ENCODE results near the gene PDE4C. TPM values are rescaled to one million over a fixed set of nuclear protein-coding genes. Genes with fewer than 3 reads are reported as not detected.
A peak's percentile ranks its signal among the peaks of the same experiment; 100 is the strongest.
"Not testable (repeated sequence)": the region's sequence is repeated elsewhere in the genome, so short reads cannot be mapped to it uniquely, and the experiment has no call there.

Gene PDE4C
- polyA plus RNA-seq, 3 donors, result 0.77 to 0.82 (median 0.78) TPM

DNA sequence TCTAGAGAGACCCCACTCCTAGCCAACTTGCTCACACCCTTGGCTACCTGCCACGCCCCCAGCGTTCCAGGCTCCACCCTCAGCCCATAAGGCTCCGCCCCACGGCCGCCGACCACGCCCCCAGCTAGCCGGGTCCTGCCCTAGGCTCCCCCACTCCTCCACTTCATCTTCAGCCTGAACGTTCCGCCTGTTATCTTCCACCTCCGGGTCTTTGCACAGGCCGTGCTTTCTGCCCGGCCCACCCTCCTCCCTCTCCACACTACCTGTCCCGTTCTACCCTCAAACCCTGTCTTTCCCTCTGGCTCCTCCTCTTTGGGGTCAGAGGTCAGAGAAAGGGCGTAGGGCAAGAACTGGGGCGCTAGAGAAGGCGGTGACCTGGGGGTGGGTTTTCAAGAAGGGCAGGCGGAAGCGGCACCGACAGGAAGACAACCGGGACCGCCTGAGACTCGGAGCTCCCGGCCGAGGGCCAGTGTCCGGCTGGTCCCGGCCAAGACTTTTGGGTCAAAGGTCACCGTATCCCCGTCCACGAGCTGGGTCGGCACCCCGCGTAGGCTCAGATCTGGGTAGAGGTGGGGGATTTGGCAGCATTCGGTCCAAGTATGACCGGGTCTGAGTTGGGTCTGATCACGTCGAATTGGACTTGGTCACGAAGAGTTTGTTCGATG lies 2.2 kb downstream of the PDE4C start:
- DNase-seq, result no peak

DNA sequence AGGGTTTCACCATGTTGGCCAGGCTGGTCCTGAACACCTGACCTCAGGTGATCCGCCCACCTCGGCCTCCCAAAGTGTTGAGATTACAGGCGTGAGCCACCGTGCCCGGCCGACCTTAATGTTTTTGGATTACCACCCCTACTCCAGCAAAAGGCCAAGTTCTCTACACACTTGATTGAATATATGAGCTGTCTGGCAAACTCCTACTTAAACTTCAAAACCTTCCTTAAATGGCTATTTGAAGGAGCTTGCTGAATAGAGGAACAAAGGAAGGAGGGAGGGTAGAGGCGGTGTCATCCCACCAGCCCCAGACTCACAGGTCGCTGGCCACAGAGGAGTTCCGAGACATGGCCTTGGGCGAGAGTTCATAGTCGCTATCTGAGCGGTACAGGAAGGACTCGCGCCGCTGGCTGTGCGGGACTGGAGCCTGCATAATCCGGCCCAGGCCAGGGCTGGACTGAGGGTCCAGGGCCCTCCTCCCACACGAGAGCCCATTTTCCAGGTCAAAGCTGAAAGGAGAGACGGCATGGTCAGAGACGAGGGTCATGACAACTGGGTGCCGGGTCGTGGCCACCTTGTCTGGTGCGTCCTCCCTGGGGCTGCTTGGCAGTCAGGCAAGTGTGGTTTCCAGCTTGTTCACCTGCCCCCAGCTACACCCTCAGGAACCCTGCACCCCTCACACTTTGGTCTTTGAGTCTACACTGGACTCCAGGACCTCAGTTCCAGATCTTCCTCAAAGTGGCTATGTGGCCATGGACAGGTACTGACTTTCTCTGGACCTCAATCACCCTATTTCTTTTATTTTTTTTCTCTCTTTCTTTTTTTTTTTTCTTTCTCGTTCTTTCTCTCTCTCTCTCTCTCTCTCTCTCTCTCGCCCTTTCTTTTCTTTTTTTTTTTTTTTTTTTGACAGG lies 4.2 kb downstream of the PDE4C start:
- no peak for DNase-seq

DNA sequence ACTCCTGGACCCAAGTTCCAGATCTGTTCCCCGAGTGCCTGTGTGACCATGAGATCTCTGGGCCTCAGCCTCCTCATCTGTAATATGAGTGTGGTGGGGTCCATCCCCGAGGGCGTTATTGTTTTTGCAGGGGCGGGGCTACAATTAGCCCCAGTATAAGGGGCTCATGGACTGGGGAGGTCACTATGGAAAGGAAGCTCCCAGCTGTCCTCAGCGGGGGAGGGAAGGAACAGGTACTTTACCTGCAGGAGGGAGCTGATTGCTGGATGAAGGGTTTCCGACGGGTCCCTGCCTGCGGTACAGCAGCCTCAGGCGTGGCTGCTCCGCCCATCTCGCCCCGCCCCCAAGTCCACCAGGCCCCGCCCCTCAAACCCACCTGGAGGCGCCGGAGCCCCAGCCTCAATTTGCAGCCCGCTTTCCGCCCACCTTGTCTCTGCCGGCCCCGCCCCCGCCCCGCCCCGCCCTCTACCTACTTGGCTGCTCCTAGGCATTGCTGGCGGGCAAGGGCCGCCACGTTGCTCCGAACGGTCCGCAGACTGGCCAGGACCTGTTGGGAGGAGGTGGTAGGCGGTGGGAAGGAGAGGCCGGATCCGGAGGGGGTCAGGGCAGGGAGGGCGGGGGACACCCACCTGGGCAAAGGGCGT lies 5.5 kb downstream of the PDE4C start:
- DNase-seq, result no peak

DNA sequence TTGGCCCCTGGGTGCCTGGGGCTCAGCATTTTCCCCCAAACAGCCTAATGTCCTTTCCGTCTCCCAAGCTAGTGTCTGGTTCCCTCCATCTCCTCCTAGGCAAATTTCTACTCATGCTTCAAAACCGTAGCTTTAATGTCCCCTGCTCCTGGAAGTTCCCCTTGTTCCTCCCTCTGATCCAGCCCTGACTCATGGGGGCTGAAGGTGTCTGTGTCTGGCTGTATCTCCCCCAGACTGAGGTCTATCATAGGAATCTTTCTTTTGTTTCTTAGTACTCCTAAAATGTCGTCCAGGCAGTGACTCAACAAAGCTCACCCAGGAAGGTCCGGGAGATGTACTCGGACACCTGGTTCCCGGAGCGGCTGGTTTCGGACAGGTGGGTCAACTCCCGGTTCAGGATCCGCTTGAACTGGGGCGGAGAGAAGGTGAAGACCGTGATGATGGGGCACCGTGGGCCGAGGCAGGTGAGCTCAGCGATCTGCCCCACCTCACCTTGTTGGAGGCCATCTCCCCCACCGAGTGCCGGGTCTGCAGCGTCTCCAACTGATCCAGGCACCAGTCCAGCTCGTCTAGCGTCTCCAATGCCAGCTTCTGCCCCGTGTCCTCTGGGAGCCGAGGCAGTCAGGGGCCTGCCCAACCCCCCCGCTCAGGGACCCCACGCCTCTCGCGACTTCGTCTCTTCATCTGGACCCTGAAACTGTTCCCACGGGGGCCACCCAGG lies 6.2 kb downstream of the PDE4C start:
- no peak for DNase-seq

DNA sequence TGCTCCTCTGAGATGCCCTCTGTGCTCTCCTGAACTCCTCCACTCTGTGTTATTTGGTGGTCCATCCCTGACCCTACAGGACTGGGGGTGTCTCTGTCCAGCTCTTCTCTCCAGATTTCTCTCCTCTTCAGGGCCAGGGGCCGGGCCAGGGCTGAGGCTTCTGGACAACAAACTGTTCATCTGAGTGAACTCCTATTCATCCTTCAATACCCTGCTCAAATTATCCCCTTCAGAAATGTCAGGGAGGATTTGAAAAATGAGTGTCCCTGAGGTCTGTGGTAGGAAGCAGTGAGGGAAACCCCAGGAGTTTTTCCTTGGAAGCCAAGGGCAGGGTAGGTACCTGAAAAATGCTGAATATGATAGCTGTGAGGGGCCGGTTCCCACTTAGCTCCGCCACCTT lies 7.6 kb downstream of the PDE4C start:
- DNase-seq, result no peak

DNA sequence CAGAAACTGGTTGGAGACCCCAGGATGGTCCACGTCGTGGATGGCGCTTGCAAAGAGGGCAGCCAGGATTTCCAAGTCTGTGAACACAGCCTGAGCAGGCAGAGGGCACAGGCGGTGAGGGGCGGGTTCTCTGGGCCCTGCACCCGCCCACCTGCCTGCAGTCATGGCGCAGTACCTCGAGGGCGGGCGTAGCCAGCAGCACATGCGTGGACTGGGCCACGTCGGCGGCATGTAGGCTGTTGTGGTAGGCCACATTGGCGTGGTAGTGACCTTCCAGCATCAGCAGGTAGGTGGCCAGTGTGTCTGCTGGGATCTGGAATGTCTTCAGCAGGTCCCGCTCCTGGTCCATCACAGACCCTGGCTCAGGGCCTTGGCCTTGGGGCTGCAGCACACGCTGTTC lies 8.1 kb downstream of the PDE4C start:
- DNase-seq, result no peak

DNA sequence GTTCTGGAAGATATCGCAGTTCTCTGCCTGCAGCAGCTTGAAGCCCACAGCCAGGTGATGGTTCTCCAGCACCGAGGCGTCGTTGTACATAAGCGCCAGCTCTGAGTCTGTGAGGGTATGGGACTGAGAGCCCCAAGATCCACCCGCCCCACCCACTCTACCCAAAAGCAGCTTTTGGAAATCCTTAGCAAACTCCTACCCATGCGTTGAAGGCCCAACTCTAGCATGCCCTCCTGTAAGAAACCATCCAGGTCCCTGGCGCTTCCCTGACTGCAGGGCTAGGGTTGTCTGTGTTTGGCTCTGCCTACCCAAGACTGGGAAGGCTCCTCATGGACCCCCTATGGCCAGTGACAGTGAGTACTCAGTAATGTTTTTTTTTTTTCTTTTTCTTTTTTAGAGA lies 9.4 kb downstream of the PDE4C start:
- no peak for DNase-seq

DNA sequence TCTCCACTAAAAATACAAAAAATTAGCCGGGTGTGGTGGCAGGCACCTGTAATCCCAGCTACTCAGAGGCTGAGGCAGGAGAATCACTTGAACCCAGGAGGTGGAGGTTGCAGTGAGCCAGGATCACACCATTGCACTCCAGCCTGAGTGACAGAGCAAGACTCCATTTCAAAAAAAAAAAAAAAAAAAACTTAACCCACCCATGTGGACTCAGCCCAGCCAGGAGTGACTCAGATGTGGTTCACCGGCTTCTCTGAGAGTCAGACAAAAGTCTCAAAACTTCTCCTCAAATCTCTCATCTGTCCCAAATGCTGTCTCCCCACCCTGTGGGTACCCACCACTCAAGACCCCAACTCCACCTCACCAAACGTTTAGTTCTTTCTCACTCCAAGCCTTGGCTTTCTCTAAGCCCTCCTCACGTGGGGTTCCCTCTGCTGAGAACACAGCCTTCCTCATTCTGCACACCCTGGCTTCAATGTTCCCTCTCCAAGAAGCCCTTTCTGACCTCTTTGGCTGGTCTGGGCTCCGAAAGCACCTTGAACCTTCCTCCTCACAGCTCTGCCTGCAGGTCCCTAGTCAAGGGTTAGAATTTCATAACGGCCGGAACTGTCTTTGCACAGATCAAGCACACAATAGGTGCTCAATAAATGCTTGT lies 11.3 kb downstream of the PDE4C start:
- no peak for DNase-seq

DNA sequence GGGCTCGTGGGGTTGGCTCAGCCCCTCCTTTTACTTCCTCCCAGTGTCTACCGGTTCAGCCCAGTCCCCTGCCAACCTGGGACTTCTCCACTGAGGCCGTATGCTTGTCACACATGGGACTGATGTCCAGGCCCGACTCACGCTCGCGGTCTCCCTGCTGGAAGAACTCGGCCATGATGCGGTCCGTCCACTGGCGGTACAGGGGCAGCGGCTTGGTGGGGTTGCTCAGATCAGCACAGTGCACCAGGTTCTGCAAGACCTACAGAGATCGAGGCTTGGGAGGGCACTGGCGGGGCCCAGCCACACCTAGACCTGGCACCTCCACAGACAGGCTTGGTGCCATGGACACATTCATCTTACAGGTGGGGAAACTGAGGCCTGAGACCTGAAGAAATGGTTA lies 14.6 kb downstream of the PDE4C start:
- no peak for DNase-seq

DNA sequence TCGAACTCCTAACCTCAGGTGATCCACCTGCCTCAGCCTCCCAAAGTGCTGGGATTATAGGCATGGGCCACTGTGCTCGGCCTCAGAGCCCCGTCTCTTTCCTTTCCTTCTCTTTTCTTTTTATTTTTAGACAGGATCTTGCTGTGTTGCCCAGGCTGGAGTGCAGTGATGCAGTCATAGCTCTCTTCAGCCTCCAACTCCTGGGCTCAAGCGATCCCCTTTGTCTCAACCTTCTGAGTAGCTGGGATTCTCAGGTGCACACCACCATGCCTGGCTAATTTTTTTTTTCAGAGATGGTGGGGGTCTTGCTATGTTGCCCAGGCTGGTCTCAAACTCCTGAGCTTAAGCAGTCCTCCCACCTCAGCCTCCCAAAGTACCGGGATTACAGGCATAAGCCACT lies 16.3 kb downstream of the PDE4C start:
- DNase-seq, result not testable (repeated sequence)

DNA sequence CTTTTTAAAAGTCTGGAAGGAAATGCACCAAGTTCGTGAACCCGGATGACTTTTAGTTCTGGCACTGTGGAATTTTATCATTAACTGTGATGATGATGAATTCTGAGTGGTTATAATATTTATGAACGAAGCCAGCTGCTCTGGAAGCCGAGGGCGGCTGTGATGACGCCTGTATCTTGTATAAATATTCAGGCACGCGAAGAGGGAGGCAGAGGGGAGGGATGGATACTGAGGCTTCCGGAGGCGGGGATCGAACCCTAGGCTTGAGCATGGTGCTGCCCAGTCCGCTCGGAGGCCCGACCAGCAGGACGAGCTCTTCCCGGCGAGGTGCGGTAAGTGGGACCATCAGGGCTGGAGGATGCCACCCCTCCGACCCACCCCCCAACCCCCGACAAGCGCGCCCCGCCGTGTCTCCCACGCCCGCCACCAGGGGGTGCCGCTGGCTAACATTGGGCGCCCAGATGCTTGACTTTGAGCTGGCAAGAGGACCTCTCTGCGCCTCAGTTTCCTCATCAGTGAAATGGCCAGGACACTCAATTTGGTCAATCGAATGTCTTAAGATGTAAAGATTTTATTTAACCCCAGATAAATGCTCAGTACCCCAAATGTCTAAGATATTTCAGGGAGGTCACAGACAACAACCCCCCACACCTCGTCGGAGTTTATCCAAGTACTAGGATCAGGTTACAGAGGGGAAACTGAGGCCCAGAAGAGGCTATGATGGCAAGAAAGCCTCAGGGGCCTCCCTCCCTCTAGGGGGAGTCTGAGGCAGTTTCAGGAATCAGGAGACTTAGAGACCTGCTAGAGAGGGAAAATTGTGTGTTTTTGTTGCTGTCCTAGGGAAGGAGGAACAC lies 17.9 kb downstream of the PDE4C start:
- no peak for DNase-seq

DNA sequence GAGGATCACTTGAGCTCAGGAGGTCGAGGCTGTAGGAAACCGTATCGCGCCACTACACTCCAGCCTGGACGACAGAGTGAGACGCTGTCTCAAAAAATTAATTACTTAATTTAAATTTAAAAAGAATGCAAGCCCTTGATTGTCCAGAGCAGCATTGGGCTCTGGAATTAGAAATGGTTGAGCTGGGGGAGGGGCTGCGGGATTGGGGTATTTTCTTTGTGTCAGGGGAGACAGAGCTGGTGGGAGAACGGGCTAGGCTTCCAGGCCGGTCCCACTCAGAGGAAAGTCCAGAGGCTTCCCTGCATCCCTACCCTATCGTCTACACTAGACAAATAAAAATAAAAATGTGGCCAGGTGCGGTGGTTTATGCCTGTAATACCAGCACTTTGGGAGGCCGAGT lies 20.2 kb downstream of the PDE4C start:
- no peak for DNase-seq

DNA sequence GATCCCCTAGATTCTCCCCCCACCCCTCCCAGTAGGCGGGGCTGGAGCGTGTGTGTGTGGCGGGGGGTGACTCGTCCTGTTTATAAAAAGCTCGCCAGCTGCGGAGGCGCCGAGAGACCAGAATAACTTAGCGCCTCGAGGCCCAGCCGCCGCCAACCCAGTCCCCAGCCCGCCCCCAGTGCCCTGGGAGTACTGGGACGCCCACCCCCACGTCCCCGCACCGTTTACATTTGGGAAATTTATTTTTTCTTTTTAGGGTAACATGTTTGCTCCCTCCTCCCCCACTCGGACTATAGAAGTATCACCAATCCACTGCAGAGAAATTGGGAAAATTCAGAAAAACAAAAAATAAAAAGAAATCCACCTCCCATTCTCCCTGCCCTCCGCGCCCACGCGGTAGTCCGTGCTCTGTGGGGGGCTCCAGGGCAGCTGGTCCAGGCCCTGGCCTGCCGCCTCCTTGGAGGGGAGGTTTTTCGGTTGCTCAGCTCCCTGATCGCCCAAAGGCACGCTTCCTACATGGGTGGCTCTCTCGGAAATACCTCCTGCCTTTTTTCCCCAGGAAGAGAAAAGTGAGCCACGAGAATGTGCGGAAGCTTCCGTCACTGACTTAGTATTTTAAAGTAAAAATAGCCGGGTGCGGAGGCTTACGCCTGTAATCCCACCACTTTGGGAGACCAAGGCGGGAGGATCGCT lies 20.9 kb downstream of the PDE4C start:
- peak; percentile 76 for DNase-seq

DNA sequence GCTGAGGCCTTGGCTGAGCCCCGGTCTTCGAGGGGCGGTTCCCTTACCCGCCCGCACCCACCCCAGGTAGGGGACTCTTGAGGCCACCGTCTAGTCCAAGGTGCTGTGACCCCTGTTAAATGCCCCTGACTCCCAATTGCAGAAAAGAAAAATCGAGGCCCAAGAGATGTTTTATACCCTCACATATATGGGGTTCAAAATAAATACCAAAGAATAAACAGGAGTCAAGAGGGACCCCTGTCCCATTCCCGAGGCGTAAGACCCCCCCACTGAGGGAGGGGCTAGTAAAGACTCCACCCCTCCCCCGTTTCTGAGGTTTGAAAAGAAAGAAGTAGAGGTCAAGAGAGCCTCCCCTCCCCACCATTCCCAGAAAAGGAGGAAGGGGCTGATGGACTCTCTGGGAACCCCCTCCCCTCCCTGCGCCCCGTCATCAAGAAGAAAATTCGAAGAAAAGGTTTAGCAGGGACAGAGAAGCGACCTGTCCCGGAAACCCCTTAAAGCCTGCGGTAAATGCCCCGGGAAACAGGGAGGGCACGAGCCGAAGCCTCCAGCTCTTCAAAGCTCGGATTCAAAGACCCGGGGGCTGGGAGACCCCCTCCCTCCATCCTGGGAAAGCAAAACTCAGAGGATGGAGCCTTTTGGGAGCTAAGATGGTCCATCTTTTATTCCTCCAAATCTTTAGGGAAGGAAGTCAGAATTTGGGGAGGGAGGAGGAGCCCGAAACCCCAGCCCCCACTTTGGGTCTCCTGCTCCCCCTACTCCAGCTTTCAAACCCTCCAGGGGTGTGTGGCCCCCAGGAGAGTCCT lies 21.6 kb downstream of the PDE4C start:
- peak; percentile 90 for DNase-seq

DNA sequence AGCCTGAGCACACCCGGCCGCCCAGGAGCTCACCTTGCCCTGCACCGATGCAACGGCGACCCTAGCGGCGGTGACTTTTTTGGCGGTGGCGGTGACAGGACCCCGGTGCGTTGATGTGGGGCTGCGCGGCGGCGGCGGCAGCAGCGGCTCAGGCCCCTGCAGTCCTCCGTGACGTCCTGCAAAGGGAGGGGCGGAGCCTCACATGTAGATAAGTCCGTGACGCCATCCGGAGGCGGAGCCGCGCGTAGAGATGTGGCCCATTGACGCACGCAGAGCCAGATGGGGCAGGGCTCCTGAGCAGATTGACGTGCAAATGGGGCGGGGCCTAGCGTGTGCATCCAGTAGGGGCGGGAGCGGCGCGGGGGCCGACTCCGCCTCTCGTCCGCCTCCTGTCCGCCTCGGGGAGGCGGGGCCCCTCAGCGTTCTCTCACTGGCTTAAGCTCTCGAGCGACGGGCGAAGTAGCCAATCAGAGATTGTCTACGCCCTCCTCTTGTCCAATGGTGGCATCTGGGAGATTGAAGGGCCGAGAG lies 22.3 kb downstream of the PDE4C start, which contains the start of gene RAB3A:
RAB3A (minus strand) TSS at position 180 of the 531 bp plus-strand sequence. CDS start 1,302 bp downstream, outside the sequence.
- peak; percentile 100 for DNase-seq

DNA sequence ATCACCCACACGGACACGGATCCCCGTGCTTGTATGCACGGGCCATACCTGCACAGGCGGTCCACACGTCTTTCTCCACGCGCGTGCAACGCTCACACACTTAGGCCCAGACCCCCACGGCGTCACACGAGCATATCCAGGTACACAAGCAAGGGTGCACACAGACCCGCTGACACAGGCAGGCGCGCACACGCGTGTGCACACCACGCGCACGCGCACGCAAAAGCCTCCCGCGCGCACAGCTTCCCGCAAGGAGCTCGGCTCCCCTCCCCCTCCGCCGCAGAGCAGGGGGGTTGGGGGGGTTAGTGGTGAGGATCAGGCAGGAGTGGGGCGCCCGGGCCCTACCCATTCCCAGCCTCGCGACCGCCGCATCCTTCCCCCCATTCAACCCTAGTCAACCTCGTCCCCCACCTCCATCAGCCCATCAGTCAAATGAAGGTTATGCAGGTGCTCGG lies 22.8 kb downstream of the PDE4C start:
- DNase-seq, result peak; percentile 27

DNA sequence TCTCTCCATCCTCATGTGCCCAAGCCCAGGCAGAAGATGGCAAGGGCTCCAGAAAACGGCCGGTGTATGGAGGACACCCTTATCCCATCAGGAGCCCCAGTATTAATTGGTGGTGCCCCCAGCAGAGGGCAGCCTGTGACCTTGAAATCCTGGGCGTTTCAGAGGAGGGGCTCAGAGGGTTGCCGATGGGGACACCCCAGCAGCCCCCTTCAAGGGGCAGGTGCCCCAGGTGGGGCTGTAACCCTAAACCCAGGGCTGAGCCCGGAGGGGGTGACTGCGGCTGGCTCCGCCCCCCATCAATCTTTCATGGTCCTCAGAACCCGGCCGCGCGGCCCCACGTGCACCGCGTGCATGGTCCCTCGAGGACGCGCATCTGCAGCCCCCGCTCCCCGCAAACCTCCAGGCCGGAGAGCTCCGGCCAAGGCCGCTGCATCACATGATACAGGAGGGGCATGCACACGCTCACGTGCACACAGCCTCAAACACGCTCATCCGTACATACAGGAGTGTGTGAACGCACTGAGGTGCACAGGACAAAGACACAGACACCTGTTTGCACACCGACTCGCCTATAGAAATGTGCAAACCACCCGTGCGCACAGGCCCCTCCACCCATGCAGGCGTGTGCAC lies 23.3 kb downstream of the PDE4C start:
- peak; percentile 26 for DNase-seq

DNA sequence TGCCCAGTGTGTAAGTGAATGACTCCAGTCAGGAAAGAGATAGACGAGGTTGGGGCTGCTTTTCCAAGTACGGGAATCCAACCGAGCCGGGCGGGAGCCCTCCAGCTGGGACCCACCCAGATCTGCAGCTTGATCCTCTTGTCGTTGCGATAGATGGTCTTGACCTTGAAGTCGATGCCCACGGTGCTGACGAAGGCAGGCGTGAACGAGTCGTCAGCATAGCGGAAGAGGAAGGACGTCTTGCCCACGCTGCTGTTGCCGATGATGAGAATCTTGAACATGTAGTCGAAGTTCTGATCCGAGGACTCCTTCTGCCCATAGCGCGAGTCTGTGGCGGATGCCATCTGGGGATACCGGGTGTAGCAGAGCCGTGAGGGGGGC lies 23.9 kb downstream of the PDE4C start:
- no peak for DNase-seq
